Measurements from ENCODE around the gene WDR4.

DNA sequence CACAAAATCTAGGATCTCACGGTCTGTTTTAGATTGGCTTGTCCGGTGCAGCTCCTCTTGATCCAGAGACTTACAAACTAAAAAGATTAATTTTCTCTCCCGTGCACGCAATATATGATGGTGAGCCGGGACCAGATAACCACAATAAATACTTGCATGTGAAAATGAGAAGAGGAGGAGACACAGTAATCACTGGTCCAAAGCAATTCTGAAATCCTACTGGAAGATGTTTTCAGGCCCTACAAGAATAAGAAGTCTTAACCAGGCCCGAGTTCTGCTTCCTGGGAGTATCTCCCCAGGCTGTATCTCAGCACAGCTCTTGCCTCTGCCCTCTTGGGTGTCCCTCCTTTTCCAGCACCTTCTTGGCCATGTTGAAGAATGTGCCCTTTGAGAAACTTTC is 1.0 kb upstream of the WDR4 start:
- no peak for TF ChIP-seq POLR2A (IDR thresholded peaks at IDR 0.05)
- TF ChIP-seq, protein P1, sequence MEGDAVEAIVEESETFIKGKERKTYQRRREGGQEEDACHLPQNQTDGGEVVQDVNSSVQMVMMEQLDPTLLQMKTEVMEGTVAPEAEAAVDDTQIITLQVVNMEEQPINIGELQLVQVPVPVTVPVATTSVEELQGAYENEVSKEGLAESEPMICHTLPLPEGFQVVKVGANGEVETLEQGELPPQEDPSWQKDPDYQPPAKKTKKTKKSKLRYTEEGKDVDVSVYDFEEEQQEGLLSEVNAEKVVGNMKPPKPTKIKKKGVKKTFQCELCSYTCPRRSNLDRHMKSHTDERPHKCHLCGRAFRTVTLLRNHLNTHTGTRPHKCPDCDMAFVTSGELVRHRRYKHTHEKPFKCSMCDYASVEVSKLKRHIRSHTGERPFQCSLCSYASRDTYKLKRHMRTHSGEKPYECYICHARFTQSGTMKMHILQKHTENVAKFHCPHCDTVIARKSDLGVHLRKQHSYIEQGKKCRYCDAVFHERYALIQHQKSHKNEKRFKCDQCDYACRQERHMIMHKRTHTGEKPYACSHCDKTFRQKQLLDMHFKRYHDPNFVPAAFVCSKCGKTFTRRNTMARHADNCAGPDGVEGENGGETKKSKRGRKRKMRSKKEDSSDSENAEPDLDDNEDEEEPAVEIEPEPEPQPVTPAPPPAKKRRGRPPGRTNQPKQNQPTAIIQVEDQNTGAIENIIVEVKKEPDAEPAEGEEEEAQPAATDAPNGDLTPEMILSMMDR (IDR thresholded peaks at IDR 0.05) = no peak
